GM12878 (cell line): ENCODE data around the gene KCNH4. TPM values are rescaled to one million over a fixed set of nuclear protein-coding genes. Genes with fewer than 3 reads are reported as not detected.

Experiments
- BHLHE40 ChIP-seq, 2 experiments: fragments of 450-650 bp in 1 of 2; IDR thresholded peaks; 2 replicates each; pipeline ENCODE4 v1.6.1; 2011 to 2017; ENCODE audit warnings: low read depth in 2 of 2, borderline replicate concordance in 1 of 2, improper control_type of control experiment in 1 of 2, low read length in 1 of 2, mild to moderate bottlenecking in 1 of 2
- BMI1 ChIP-seq: fragments of 450-650 bp; IDR thresholded peaks from 2 replicates; pipeline ENCODE4 v1.6.1; 2016; ENCODE audit warnings: mild to moderate bottlenecking, moderate library complexity, borderline replicate concordance
- CREB1 ChIP-seq: IDR thresholded peaks from 2 replicates; pipeline ENCODE4 v1.6.1; 2012; ENCODE audit warnings: low read depth, mild to moderate bottlenecking, inconsistent platforms
- EP300 ChIP-seq, 2 experiments: fragments of 150-350 bp in 1 of 2; IDR thresholded peaks; 2 replicates each; pipeline ENCODE4 v1.6.1; 2011 to 2012; ENCODE audit warnings: low read depth in 2 of 2, low read length in 2 of 2, borderline replicate concordance in 1 of 2, improper control_type of control experiment in 1 of 2, inconsistent platforms in 1 of 2; ENCODE audit not compliant: control insufficient read depth in 1 of 2
- GATAD2B ChIP-seq: fragments of 450-650 bp; conservative IDR thresholded peaks from 2 replicates; pipeline ENCODE4 v1.6.1; 2017; ENCODE audit warnings: low read depth, mild to moderate bottlenecking, moderate library complexity
- IKZF1 ChIP-seq: fragments of 450-650 bp; conservative IDR thresholded peaks from 2 replicates; pipeline ENCODE4 v1.6.1; 2017; ENCODE audit warnings: antibody characterized with exemption, mild to moderate bottlenecking
- KLF5 ChIP-seq: fragments of 450-650 bp; IDR thresholded peaks from 2 replicates; pipeline ENCODE4 v1.6.1; 2014; ENCODE audit warnings: mild to moderate bottlenecking; ENCODE audit not compliant: partially characterized antibody
- LARP7 ChIP-seq: fragments of 450-650 bp; IDR thresholded peaks from 2 replicates; pipeline ENCODE4 v1.6.1; 2017; ENCODE audit warnings: mild to moderate bottlenecking
- NR2F1 ChIP-seq: fragments of 450-650 bp; conservative IDR thresholded peaks from 2 replicates; pipeline ENCODE4 v1.6.1; 2017; ENCODE audit warnings: mild to moderate bottlenecking
- RAD51 ChIP-seq: fragments of 450-650 bp; IDR thresholded peaks from 2 replicates; pipeline ENCODE4 v1.6.1; 2016; ENCODE audit warnings: moderate library complexity, mild to moderate bottlenecking, inconsistent platforms
- SIX5 ChIP-seq: IDR thresholded peaks from 2 replicates; pipeline ENCODE4 v1.6.1; 2011; ENCODE audit warnings: mild to moderate bottlenecking, low read depth, low read length, moderate library complexity; ENCODE audit not compliant: severe bottlenecking
- SRF ChIP-seq, 2 experiments: IDR thresholded peaks; 2 replicates each; pipeline ENCODE4 v1.6.1; 2011; ENCODE audit warnings: low read depth in 2 of 2, low read length in 2 of 2, mild to moderate bottlenecking in 1 of 2, moderate library complexity in 1 of 2
- WRNIP1 ChIP-seq: IDR thresholded peaks from 2 replicates; pipeline ENCODE4 v1.6.1; 2011; ENCODE audit warnings: low read depth, low read length, improper control_type of control experiment, borderline replicate concordance
- polyA plus RNA-seq, 11 experiments: library from polyadenylated mRNA; depleted of rRNA in 4 of 11; unstranded in 6 of 11; stranded (reverse) in 5 of 11; fragments of >200 nt; fragmentation: Nextera tagmentation in 4 of 11; fragmentation: Illumina TruSeq in 1 of 11; extraction: Ambion mirVana in 4 of 11; extraction: Trizol in 1 of 11; gene quantifications; 1 replicate in 1 of 11; 2 replicates in 10 of 11; pipeline versions ENCODE4 v1.2.1 to v1.2.3, GENCODE V29; 2011 to 2016; ENCODE audit warnings: inconsistent platforms in 2 of 11, missing spikeins in 2 of 11, low read depth in 1 of 11
- total RNA-seq, 4 experiments: library from RNA; depleted of rRNA in 3 of 4; stranded (reverse); fragments of >200 nt in 3 of 4; fragmentation: Illumina TruSeq in 1 of 4; extraction: Trizol in 1 of 4; gene quantifications; 2 replicates each; pipeline versions ENCODE4 v1.2.1 to v1.2.3, GENCODE V29; 2013 to 2021
- TF ChIP-seq, protein P1 (sequence below): IDR thresholded peaks from 2 replicates; pipeline ENCODE4 v1.6.1; 2012; ENCODE audit warnings: low read depth, low read length, improper control_type of control experiment
- TF ChIP-seq, protein P2 (sequence below): fragments of 450-650 bp; IDR thresholded peaks from 2 replicates; pipeline ENCODE4 v1.6.1; 2017; ENCODE audit warnings: mild to moderate bottlenecking, low read depth, inconsistent platforms; ENCODE audit not compliant: poor library complexity, severe bottlenecking
- TF ChIP-seq, protein P3 (sequence below): fragments of 450-650 bp; IDR thresholded peaks from 2 replicates; pipeline ENCODE4 v1.6.1; 2016; ENCODE audit warnings: mild to moderate bottlenecking
- TF ChIP-seq, protein P4 (sequence below): fragments of 450-650 bp; IDR thresholded peaks from 2 replicates; pipeline ENCODE4 v1.6.1; 2017; ENCODE audit warnings: mild to moderate bottlenecking, moderate library complexity
- TF ChIP-seq, protein P5 (sequence below): fragments of 450-650 bp; IDR thresholded peaks from 2 replicates; pipeline ENCODE4 v1.6.1; 2017; ENCODE audit warnings: mild to moderate bottlenecking

Gene KCNH4
- total and polyA plus RNA-seq, 10 of the 15 experiments (the other 5 are each of a cell fraction or from before 2014, with no cell fraction given): 0.03 to 0.88 (median 0.10) TPM; not detected in 2

DNA sequence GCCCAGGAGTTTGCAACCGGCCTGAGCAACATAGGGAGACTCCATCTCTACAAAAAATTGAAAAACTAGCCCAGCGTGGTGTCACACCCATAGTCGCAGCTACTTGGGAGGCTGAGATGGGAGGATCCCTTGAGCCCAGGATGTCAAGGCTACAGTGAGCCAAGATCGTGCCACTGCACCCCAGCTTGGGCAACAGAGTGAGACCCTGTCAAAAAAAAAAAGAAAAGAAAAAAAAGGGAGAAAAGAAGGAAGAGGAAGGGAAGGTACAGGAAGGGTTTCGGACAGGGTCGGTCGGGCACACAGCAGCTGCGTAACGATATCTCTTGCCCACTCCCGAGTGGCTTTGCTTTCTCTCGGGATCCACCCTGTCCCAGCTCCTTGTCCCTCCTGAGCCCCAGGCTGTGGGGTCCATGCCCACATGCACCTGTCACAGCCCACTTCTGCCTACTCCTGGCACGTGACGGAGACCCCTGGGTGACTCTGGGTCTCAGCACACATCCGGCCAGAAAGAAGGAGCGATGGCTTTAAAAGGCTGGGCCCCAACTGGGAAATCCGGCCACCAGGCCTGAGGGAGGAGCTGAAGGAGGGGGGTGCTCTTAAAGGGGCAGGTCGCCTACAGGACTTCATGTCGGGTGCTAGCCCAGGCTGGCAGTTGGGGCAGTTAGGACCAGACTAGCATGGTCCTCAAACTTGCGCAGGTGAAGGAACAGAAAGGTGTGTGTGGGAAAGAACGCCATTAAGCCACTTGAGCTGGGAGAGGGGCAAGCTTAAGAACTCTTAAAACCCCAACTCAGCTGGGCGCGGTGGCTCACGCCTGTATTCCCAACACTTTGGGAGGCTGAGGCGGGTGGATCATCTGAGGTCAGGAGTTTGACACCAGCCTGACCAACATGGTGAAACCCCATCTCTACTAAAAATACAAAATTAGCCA lies 13.3 kb upstream of the KCNH4 start, which contains the start of gene GHDC (continued):
- TF ChIP-seq CREB1 (peak; percentile 44; the same call in 1 of the 2 replicates), RAD51 (peak; percentile 85), KLF5 (peak; percentile 75), BHLHE40 (IDR thresholded peaks at IDR 0.05; ENCODE audit: borderline replicate concordance in 1 of 2, low read depth in 2 of 2, low read length in 1 of 2) (peak; percentile 97 to 98), BMI1 (no peak), SRF (IDR thresholded peaks at IDR 0.05; ENCODE audit: low read depth in 2 of 2, low read length in 2 of 2) (peak; percentile 55 to 82; a peak in 3 of 4 replicates), SIX5 (no peak), WRNIP1 (no peak), EP300 (IDR thresholded peaks at IDR 0.05; ENCODE audit: borderline replicate concordance in 1 of 2, control insufficient read depth in 1 of 2, low read depth in 2 of 2, low read length in 2 of 2) (no peak), LARP7 (0 out of 2 replicates have a peak, but pooled peaks have one; percentile 21), IKZF1 (peak; percentile 66), NR2F1 (peak; percentile 57; the same call in 1 of the 2 replicates), GATAD2B (peak; percentile 76)
- TF ChIP-seq, protein P1, sequence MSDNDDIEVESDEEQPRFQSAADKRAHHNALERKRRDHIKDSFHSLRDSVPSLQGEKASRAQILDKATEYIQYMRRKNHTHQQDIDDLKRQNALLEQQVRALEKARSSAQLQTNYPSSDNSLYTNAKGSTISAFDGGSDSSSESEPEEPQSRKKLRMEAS: peak; percentile 79
- TF ChIP-seq, protein P2, sequence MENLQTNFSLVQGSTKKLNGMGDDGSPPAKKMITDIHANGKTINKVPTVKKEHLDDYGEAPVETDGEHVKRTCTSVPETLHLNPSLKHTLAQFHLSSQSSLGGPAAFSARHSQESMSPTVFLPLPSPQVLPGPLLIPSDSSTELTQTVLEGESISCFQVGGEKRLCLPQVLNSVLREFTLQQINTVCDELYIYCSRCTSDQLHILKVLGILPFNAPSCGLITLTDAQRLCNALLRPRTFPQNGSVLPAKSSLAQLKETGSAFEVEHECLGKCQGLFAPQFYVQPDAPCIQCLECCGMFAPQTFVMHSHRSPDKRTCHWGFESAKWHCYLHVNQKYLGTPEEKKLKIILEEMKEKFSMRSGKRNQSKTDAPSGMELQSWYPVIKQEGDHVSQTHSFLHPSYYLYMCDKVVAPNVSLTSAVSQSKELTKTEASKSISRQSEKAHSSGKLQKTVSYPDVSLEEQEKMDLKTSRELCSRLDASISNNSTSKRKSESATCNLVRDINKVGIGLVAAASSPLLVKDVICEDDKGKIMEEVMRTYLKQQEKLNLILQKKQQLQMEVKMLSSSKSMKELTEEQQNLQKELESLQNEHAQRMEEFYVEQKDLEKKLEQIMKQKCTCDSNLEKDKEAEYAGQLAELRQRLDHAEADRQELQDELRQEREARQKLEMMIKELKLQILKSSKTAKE: peak; percentile 33
- TF ChIP-seq, protein P3, sequence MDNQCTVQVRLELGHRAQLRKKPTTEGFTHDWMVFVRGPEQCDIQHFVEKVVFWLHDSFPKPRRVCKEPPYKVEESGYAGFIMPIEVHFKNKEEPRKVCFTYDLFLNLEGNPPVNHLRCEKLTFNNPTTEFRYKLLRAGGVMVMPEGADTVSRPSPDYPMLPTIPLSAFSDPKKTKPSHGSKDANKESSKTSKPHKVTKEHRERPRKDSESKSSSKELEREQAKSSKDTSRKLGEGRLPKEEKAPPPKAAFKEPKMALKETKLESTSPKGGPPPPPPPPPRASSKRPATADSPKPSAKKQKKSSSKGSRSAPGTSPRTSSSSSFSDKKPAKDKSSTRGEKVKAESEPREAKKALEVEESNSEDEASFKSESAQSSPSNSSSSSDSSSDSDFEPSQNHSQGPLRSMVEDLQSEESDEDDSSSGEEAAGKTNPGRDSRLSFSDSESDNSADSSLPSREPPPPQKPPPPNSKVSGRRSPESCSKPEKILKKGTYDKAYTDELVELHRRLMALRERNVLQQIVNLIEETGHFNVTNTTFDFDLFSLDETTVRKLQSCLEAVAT: peak; percentile 88; the same call in 1 of the 2 replicates
- TF ChIP-seq, protein P4, sequence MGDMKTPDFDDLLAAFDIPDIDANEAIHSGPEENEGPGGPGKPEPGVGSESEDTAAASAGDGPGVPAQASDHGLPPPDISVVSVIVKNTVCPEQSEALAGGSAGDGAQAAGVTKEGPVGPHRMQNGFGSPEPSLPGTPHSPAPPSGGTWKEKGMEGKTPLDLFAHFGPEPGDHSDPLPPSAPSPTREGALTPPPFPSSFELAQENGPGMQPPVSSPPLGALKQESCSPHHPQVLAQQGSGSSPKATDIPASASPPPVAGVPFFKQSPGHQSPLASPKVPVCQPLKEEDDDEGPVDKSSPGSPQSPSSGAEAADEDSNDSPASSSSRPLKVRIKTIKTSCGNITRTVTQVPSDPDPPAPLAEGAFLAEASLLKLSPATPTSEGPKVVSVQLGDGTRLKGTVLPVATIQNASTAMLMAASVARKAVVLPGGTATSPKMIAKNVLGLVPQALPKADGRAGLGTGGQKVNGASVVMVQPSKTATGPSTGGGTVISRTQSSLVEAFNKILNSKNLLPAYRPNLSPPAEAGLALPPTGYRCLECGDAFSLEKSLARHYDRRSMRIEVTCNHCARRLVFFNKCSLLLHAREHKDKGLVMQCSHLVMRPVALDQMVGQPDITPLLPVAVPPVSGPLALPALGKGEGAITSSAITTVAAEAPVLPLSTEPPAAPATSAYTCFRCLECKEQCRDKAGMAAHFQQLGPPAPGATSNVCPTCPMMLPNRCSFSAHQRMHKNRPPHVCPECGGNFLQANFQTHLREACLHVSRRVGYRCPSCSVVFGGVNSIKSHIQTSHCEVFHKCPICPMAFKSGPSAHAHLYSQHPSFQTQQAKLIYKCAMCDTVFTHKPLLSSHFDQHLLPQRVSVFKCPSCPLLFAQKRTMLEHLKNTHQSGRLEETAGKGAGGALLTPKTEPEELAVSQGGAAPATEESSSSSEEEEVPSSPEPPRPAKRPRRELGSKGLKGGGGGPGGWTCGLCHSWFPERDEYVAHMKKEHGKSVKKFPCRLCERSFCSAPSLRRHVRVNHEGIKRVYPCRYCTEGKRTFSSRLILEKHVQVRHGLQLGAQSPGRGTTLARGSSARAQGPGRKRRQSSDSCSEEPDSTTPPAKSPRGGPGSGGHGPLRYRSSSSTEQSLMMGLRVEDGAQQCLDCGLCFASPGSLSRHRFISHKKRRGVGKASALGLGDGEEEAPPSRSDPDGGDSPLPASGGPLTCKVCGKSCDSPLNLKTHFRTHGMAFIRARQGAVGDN: peak; percentile 53; the same call in 1 of the 2 replicates
- TF ChIP-seq, protein P5, sequence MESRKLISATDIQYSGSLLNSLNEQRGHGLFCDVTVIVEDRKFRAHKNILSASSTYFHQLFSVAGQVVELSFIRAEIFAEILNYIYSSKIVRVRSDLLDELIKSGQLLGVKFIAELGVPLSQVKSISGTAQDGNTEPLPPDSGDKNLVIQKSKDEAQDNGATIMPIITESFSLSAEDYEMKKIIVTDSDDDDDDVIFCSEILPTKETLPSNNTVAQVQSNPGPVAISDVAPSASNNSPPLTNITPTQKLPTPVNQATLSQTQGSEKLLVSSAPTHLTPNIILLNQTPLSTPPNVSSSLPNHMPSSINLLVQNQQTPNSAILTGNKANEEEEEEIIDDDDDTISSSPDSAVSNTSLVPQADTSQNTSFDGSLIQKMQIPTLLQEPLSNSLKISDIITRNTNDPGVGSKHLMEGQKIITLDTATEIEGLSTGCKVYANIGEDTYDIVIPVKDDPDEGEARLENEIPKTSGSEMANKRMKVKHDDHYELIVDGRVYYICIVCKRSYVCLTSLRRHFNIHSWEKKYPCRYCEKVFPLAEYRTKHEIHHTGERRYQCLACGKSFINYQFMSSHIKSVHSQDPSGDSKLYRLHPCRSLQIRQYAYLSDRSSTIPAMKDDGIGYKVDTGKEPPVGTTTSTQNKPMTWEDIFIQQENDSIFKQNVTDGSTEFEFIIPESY: 0 out of 2 replicates have a peak, but pooled peaks have one; percentile 58
